ENCODE measurements around the gene RARRES1.

Gene RARRES1, protein sequence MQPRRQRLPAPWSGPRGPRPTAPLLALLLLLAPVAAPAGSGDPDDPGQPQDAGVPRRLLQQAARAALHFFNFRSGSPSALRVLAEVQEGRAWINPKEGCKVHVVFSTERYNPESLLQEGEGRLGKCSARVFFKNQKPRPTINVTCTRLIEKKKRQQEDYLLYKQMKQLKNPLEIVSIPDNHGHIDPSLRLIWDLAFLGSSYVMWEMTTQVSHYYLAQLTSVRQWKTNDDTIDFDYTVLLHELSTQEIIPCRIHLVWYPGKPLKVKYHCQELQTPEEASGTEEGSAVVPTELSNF

DNA sequence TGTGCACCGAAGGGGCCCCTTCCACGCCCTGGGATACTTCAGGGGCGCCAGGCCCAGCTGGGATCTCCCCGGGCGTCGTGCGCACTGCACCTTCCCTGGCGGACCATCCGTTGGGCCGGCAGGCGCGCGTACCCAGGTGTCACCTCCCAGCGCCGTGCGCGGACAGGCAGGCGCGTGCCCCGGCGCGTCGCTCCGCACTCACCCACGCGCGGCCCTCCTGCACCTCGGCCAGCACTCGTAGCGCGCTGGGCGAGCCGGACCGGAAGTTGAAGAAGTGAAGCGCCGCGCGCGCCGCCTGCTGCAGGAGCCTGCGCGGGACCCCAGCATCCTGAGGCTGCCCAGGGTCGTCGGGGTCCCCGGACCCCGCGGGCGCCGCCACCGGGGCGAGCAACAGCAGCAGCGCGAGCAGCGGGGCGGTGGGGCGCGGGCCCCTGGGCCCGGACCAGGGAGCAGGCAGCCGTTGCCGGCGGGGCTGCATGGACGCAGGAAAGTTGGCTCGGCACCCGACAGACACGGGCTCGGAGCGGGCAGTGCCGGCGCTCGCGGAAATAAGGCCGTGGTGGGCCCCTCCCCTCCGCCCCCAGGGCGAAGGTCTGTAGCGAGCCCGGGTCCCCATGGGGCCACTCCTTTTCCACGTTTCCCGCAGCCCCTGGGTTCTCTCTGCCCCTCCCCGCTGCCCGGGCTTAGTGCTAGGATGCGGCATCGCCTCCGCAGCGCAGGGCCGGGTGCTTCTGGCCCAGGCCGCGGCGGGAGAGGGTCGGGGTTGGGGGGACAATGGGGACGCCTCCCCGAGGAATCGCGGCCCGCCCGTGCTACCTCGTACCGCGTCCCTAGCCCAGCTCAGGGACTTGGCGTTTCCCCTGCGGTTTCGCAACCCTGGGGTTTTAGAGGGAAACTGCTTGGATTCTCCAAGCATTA, at the start of gene RARRES1:
Gene RARRES1, minus strand, starts transcription at position 520 of the 918 bp plus-strand sequence. Its CDS starts 42 bp downstream, at position 478.
- peak; percentile 39 for DNase-seq (ENCODE audit: low spot score)

DNA sequence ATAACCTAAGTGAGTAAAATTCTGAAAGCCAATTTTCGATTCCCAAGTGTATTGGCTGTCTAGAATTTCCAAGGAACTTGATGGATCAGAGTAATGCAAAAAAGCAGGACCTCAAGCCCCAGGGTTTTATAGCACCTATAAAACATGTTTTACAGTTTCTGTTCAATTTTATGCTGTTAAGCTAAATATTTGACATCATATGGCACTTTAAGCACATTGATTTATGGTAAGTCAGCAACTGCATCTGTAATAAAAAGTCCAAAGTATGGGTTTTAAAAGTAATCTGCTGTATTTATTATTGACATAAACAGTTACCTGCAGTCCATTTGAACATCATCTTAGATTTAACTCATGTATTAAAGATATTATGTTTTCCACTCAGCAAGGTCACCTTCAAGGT, 49.6 kb upstream of the RARRES1 start:
- DNase-seq (ENCODE audit: low spot score) = no peak

DNA sequence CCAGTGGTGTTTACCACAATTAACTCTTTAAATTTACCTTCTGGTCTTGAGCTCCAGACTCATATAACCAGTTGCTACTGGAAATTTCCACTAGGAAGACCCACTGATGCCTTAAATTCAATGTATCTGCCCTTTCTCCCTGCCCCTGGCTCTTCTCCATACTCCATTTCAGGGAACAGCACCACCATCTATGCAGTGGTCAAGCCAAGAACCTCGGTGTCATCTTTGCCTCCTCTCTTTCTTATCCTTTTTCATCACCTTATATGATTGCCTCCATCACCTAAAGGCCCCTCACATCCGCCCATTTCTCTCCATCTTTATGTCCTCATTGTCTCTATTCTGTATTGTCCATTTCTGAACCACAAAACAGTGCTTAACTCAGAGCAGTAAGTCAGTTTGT, 48.9 kb upstream of the RARRES1 start:
- DNase-seq (ENCODE audit: low spot score) = no peak

DNA sequence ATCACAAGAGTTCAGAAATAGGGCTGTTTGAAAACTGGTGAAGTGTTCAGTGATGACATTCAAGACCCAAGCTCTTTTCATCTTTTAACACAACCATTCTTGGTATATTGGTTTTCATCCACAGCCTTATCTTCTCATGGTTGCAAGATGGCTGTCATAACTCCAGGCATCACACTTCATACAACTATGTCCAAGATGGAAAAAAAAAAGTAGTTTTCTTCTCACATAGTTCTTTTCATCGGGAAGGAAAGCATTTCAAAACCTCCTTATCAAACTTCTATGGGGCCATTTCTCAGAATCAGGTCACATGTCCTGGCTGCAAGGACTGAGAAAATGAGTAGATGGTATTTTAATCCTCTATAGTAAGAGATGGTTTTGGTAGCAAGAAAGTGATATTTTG, 48.5 kb upstream of the RARRES1 start:
- no peak for DNase-seq (ENCODE audit: low spot score)

DNA sequence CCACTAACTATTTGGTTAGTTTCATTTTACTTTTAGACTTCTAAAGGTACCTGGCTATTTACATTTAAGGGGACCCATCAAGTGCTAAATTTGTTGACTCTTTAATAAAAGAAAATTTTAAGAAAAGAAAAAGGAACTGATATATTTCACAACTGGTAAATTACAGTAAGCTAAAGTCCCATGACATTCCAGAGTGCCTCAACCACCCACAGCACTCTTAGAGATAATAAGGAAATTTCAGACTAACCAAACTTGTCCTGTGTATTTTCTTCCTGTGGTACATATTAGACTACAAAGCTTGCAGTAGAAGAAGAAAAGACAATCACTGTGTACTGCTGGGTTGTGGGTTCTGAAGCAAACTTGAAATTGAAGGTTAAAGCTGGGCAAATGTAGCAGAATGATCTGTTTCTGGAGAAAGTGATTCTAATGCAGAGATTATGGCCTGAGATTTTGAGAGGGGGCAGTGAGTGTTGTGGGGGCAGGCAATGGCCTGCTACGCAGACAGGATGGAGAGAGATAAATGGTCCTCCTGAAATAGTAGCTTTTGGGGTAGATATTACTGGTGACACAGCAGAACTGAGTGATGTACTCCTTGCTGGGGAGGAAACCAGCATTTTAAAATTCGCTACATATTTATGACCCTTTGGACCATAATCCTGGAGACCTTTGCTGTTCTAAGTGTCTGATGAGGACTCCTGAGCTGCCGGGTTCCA, 45.1 kb upstream of the RARRES1 start:
- no peak for DNase-seq (ENCODE audit: low spot score)

DNA sequence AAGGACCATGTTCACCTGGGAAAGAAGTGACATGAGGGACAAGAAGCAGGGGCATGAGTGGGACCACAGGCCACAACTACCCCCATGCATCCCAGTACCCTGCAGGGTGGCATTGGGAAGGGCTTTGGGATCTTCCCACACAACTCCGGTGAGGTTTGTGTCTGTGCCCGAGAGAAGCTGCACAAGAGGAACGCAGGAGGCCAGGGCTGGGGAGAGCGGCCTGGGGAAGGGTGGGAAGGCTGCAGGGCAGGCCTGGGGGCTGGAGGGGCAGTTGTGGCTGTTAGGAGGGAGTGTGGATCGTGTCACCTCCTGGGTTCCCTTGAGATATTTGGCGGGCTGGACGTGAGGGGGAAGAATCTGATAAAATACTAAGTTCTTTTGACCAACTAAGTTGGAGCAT, 44.3 kb upstream of the RARRES1 start:
- DNase-seq (ENCODE audit: low spot score) = no peak

DNA sequence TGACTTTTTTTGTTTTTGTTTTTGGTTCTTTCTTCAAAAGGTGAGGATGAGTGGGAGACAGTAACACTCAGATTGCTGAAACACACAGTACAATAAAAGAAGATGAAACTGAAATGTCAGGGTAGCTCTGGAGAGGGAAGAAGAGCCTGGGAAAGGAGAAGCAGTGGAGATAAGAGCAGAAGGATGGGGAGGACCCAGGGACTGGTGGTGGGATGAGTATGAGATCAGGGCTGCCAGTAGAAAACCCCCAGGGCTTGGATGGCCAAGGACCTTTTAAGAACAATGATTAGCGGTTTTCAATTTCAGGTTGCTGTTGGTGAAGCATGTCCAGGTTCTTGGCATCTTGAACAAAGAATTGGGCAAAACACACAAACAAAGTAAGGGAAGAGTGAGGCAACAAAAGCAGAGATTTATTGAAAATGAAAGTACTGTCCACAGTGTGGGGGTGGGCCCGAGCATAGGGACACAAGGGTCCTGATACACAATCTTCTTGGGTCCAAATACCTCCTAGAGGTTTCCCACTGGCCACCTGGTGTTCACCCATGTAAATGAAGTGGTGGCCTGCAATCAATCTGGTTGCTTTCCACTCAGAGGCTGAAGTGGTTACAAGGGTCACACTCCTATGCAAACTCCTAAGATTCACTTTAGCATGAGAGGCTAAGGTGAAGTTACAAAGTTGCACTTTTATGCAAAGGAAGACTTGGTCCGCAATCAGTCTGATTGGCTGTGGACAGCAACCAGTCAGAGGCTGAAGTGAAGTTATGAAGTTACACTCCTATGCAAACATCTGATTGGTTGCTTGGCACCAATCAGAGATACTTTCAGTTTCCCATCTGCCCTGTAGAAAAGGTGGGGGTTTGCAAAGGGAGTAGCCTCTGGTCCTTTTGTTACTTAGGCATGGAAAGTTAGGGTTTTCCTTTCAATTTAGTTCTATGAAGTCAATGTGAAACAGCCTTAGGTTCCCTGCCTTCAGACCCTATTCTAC, 43.5 kb upstream of the RARRES1 start:
- no peak for DNase-seq (ENCODE audit: low spot score)

DNA sequence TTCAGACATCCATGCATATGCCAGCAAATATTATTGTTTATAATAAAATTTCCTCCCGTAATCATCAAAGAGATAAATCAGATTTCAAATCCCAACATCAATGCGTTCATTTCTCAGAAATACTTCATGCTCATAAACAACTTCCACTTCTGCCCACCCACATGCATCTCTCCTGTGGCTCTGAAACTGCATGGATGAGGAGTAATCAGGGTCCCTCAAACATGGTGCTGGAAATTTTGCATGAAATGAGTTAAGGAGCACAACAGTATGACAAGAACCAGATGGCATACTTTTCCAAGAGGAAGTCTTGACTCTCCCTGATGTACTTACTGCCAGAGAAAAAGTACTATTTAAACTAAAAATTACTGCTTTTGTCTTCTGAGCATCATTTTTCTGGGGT, 42.7 kb upstream of the RARRES1 start:
- no peak for DNase-seq (ENCODE audit: low spot score)

DNA sequence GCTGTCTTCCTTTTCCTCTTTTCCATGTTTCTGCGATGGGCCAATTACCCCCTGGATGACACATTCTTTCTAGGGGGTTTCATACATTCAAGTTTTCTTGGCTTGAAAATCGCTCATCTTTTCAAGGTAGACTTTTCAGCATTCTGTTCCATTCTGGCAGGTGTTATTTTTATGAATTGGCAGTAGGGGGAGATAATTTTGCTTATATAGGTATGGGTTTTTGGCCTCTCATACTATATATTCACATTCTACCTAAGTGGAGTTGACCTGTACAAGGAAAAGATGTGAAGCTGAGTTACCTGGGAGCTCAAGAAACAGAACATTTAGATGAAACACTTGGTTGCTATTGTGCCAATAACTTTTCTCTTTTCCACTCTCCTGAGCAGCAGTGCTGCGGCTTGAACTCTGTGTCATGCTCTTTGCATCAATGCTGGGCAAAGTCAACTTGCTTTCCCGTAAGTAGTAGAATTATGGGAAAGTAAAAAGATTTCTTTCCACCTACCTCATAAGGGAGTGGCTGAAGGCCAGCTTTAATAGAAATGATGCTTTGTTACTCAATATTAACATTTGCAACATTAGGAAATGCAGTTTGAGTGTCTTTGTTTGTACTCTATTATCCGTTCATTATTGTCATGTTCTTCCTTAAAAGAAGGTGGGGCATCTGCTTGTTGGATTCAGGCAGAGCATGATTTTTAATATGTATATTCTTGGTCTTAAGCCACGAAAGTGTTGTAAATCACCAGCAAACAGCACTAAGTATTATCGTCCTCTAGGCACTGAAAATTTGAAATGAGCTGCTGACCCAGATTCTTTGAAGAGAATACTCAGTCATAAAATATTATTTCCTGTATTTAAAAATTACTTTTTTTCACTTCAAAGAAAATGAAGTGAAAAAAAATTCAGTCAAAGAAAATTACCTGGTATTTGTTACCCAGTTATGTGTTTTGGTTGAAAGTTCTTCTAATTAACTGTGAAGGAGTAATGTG, 41.9 kb upstream of the RARRES1 start:
- DNase-seq (ENCODE audit: low spot score) = no peak

DNA sequence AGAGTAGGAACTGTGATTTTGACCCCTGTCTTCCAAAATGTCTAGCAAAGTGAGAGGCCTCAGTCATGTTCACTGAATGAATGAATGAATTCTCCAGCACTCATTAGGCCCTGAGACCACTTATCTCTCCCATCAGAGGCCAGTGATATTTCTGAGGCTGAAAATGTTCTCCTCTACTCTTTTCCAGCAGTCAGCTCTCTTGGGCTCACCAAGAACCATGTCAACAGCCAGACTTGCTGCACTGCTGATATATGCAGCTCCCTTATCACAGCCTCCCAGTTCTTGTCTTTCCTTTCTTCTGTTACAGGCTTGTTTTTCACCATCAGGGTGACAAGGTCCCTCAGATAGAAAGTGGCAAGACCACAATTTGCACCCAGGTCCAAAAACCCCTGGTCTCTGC, 40.9 kb upstream of the RARRES1 start:
- no peak for DNase-seq (ENCODE audit: low spot score)

DNA sequence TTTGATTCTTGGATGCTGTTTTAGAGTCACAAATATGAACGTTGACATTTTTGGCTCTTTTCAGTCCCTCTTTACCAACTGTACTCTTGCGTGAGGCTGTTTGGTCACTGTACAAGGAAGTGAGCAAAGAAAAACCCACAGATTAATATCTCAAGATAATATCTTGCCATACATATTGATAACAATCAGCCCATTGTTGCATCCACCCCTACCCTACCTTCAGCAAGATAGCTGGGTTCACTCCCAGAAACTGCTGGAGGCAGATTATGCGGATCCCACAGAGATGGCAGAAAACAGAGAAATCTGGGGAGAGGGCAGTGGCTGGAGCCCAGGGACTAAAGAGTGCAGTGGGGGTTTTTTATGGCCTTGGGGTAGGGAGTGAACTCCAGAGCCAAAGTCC, 39.7 kb upstream of the RARRES1 start:
- DNase-seq (ENCODE audit: low spot score) = no peak

DNA sequence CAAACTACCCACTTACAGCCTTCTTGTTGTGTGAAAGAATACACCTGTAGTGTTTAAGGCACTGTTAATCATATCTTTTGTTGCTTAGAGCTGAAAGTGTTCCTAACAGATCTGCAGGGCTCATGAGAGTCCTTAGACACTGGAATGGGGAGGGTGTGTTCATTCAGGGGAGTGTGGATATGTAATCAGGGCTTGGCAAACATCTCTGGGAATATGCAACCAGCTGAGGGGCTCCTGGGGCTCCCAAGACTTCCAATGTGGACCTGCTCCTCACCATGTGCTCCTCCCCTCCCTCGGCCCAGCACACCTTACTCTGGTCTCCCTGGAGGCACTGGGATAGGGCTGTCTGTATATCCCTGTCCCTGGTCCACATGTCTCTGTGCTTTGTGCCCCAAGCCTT, 39.3 kb upstream of the RARRES1 start:
- no peak for DNase-seq (ENCODE audit: low spot score)

DNA sequence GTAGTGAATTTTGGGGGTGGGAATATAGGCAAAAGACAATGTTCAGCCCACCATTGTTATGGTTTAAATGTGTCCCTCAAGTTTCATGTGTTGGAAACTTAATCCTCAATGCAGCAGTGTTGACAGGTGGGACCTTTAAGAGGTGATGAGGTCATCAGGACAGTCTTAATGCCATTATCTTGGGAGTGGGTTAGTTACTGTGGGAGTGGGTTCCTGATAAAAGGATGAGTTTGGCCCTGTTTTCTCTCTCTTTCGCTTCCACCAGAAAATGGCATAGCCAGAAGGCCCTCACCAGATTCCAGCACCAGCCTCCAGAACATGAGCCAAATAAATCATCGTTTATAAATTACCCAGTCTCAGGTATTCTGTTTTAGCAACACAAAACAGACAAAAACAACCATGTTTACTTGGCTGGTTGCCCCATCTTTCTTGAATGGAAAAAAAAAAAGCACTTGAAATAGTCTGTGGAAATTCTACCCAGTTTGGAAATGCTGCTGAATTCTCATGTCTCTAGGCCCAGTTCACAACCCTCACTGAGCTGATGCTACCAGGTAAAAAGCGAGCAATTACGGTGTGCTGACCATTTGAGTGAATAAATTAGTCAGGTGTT, 38.6 kb upstream of the RARRES1 start:
- DNase-seq (ENCODE audit: low spot score) = no peak

DNA sequence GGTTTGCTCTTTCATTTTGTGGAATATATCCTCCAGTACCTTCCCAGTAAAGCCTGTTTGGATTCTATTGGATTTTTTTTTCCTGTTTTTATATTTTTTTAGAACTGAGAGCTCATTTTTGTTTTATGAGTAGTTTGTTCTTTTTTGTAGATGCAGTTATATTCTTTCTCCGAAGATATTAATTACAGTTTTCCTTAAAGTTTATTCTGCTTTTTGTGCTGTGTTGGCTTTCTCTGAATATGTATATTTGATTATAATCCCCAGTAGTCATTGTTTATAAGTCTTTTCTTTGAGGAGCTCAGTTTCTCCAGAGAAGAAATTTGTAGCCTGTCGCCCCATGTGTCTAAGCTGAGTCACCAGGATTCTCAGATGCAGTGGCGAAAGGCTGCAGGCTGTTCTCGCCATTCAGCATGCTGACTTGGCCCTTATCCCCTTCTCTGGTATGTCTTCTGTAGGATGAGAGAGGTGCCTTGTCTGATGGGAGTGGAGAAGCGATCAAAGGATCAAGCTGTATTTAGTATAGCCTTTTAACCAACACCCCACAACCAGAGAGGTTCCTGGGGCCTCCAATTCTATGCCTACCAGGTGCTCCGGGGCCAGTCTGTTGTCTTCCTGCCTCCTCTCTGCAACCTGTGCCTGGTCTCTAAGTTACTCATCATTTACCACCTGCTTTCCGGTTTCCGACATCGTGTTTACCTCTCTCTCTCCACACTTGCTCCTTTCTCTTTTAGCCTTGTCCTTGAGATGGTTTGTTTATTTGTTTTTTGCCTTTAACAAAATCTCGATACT, 37.9 kb upstream of the RARRES1 start:
- DNase-seq (ENCODE audit: low spot score) = no peak

DNA sequence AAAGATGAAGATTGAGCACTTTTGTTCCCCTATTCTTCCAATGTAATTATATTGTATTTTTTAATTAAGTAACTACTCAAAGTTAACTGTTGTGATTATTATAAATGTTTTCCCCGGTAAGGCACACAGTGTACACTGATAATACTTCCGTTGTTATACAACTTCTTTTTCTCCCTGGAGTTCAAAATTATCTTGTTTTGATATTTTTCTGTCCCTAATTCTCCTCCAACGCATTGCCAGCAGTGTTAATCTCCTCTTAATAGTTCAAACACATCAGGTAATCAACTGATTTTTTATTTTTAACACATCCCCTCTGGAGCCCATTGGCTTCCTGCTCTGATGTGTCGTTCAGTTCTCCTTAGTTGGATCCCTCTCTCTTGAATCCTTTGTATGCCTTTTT, 37.3 kb upstream of the RARRES1 start:
- no peak for DNase-seq (ENCODE audit: low spot score)

DNA sequence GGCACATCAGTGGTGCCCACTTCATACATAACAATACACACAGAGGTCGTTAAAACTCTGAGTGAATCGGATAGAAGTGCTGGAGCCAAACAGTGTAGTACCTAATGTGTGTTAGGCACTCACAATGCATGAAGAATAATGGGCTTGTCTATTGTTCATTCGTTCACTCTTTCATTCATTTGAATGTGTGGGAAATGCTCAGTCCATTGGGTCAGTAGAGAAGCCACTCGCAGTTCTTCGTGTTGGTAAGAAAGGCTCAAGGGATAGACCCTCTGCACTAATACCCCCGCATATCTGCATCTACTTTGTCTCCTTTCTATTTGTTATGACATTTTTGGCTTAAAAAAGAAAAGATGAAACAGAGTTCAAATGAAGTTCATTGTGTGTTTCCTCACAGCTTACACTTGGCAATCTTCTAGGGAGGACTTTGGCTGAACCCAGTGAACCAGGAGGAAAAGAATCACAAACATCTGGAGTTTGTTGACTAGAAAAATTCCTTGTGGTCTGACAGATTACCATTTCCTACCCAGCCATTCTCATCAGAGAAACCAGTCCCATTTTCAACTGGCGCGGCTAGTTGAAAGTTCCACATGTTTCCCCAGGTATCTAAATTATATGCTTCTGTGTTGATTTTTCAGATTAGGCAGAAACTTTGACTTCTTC, 36.8 kb upstream of the RARRES1 start:
- DNase-seq (ENCODE audit: low spot score) = no peak

DNA sequence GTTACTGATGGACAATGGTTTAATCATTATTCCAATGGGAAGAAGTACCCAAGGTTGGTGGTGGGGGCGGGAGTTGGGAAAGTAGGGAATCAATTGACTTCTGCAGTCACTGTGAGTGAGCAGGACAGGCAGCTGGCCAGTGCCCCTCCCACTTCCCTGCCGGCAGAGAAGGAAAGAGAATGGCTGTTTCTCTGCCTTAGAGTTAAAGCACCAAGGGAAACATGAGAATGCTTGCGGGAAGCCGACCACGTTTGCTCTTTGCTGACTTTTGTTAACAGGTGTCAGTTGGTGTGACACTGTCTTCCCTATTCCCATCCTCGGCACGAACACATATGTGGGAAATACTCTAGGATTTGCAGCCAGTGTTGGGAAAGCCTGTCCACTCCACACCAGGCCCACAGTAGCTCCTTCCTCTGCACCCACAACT, 36.1 kb upstream of the RARRES1 start:
- no peak for DNase-seq (ENCODE audit: low spot score)

DNA sequence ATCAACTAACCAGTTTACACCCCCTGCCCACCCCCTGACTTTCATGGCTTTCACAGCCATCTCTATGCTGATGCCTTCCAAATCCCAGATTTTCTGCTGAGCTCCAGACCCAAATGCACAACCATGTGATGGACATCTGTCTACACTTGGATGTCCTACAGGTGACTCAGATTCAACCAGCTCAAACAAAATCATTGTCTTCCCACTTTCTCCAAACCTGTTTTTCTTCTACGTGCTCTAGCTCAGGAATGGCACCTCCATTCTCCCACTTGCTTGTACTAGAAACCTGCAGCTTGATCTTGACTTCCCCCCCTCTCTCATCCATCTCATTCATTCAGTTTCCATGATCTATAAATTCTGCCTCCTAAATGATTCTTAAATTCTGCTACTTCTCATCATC, 34.1 kb upstream of the RARRES1 start:
- DNase-seq (ENCODE audit: low spot score) = no peak
